Activated T-cell treated with anti-CD3 and anti-CD28 coated beads, Interleukin-2, amount 50 U/mL, for 24 hours (primary cell): Measurements from ENCODE around the gene RSKR.
A peak's percentile ranks its signal among the peaks of the same experiment; 100 is the strongest.
"Not testable (repeated sequence)": the region's sequence is repeated elsewhere in the genome, so short reads cannot be mapped to it uniquely, and the experiment has no call there.

Experiments used
- DNase-seq: peaks from one replicate; pipeline ENCODE4 v3.0.0-alpha.2; 2020
- H3K27ac Mint-ChIP-seq: 2 replicates; pipeline ENCODE4 v1.8.0; 2020; ENCODE audit warnings: mild to moderate bottlenecking, mixed read lengths
- H3K27me3 Mint-ChIP-seq: 2 replicates; pipeline ENCODE4 v1.8.0; 2020; ENCODE audit warnings: mixed read lengths
- H3K36me3 Mint-ChIP-seq: 2 replicates; pipeline ENCODE4 v1.8.0; 2020; ENCODE audit warnings: low read depth, mixed read lengths
- H3K4me1 Mint-ChIP-seq: 2 replicates; pipeline ENCODE4 v1.8.0; 2020; ENCODE audit warnings: low read depth, mixed read lengths
- H3K4me3 Mint-ChIP-seq: 2 replicates; pipeline ENCODE4 v1.8.0; 2020; ENCODE audit warnings: mild to moderate bottlenecking, moderate library complexity, mixed read lengths
- H3K9me3 Mint-ChIP-seq: 2 replicates; pipeline ENCODE4 v1.8.0; 2020; ENCODE audit warnings: mixed read lengths

RSKR gene

GRCh38 chr17:28610376-28610775 lies 3.6 kb downstream of the RSKR start:
- Mint-ChIP-seq H3K27ac (peak overlapping the region; percentile 63), H3K9me3 (no peaks in the 10 kb centered on the region), H3K27me3 (no peaks in the 10 kb centered on the region), H3K4me1 (no peaks in the 10 kb centered on the region), H3K36me3 (peaks cover 91% of the 10 kb centered on the region), H3K4me3 (no peak overlapping the region)
- no peak for DNase-seq

GRCh38 chr17:28604031-28604430 lies 10.0 kb downstream of the RSKR start:
- H3K27ac Mint-ChIP-seq, DNase-seq, H3K9me3 Mint-ChIP-seq, H3K27me3 Mint-ChIP-seq, H3K4me3 Mint-ChIP-seq: not testable (repeated sequence)
- Mint-ChIP-seq H3K36me3 (peaks cover 52% of the 10 kb centered on the region), H3K4me1 (peaks cover 11% of the 10 kb centered on the region)

- Mint-ChIP-seq H3K4me3 (peak overlapping the region; percentile 91), H3K9me3 (no peaks in the 10 kb centered on the region), H3K27me3 (no peaks in the 10 kb centered on the region), H3K36me3 (peaks cover 48% of the 10 kb centered on the region), H3K27ac (peak overlapping the region; percentile 94), H3K4me1 (peaks cover 23% of the 10 kb centered on the region)
- no peak for DNase-seq
Measured at GRCh38 chr17:28599311-28600184, 14.4 kb downstream of the RSKR start.

GRCh38 chr17:28598799-28599310 lies 15.1 kb downstream of the RSKR start, which contains the start of gene SPAG5:
Gene SPAG5, minus strand, starts transcription at chr17:28599025. Its CDS starts 79 bp downstream, at chr17:28598946.
- peaks cover 23% of the 10 kb centered on the region for H3K4me1 Mint-ChIP-seq
- no peaks in the 10 kb centered on the region for H3K27me3 Mint-ChIP-seq
- peak within 1 kb of the TSS; percentile 94 for H3K27ac Mint-ChIP-seq
- peak; percentile 95 for DNase-seq
- peak within 1 kb of the TSS; percentile 91 for H3K4me3 Mint-ChIP-seq
- H3K9me3 Mint-ChIP-seq = no peaks in the 10 kb centered on the region
- H3K36me3 Mint-ChIP-seq = peaks cover 48% of the 10 kb centered on the region

- Mint-ChIP-seq H3K27me3 (no peaks in the 10 kb centered on the region), H3K36me3 (peaks cover 46% of the 10 kb centered on the region), H3K4me1 (peaks cover 23% of the 10 kb centered on the region), H3K27ac (peak overlapping the region; percentile 94), H3K4me3 (peak overlapping the region; percentile 91), H3K9me3 (no peaks in the 10 kb centered on the region)
- DNase-seq = no peak
Measured at GRCh38 chr17:28598389-28598788, 15.6 kb downstream of the RSKR start.

- Mint-ChIP-seq H3K9me3 (no peaks in the 10 kb centered on the region), H3K27ac (peak overlapping the region; percentile 94), H3K4me1 (peaks cover 23% of the 10 kb centered on the region), H3K36me3 (peaks cover 48% of the 10 kb centered on the region), H3K4me3 (peak overlapping the region; percentile 91), H3K27me3 (no peaks in the 10 kb centered on the region)
- DNase-seq = no peak
Measured at GRCh38 chr17:28597606-28598383, 16.2 kb downstream of the RSKR start.

- Mint-ChIP-seq H3K4me3 (no peak overlapping the region), H3K36me3 (peaks cover 72% of the 10 kb centered on the region), H3K4me1 (peaks cover 1% of the 10 kb centered on the region), H3K9me3 (no peaks in the 10 kb centered on the region), H3K27me3 (no peaks in the 10 kb centered on the region), H3K27ac (no peak overlapping the region)
- no peak for DNase-seq
Measured at GRCh38 chr17:28592260-28592659, 21.7 kb downstream of the RSKR start.

- H3K9me3 Mint-ChIP-seq = no peaks in the 10 kb centered on the region
- no peak overlapping the region for H3K27ac Mint-ChIP-seq
- no peaks in the 10 kb centered on the region for H3K27me3 Mint-ChIP-seq
- peaks cover 28% of the 10 kb centered on the region for H3K36me3 Mint-ChIP-seq
- H3K4me3 Mint-ChIP-seq = no peak overlapping the region
- no peak for DNase-seq
- no peaks in the 10 kb centered on the region for H3K4me1 Mint-ChIP-seq
Measured at GRCh38 chr17:28585851-28586250, 28.1 kb downstream of the RSKR start.

- H3K9me3 Mint-ChIP-seq = no peaks in the 10 kb centered on the region
- no peaks in the 10 kb centered on the region for H3K27me3 Mint-ChIP-seq
- no peak overlapping the region for H3K27ac Mint-ChIP-seq
- no peak for DNase-seq
- H3K4me1 Mint-ChIP-seq = peaks cover 11% of the 10 kb centered on the region
- peaks cover 33% of the 10 kb centered on the region for H3K36me3 Mint-ChIP-seq
- H3K4me3 Mint-ChIP-seq = no peak overlapping the region
Measured at GRCh38 chr17:28584434-28584833, 29.6 kb downstream of the RSKR start.

- Mint-ChIP-seq H3K27ac (no peak overlapping the region), H3K36me3 (peaks cover 33% of the 10 kb centered on the region), H3K4me3 (no peak overlapping the region), H3K9me3 (no peaks in the 10 kb centered on the region), H3K4me1 (peaks cover 16% of the 10 kb centered on the region), H3K27me3 (no peaks in the 10 kb centered on the region)
- DNase-seq = no peak
Measured at GRCh38 chr17:28582513-28582912, 31.5 kb downstream of the RSKR start.

GRCh38 chr17:28580959-28581358 lies 33.0 kb downstream of the RSKR start:
- no peaks in the 10 kb centered on the region for H3K27me3 Mint-ChIP-seq
- H3K9me3 Mint-ChIP-seq = no peaks in the 10 kb centered on the region
- peaks cover 47% of the 10 kb centered on the region for H3K36me3 Mint-ChIP-seq
- no peak for DNase-seq
- H3K27ac Mint-ChIP-seq = no peak overlapping the region
- no peak overlapping the region for H3K4me3 Mint-ChIP-seq
- H3K4me1 Mint-ChIP-seq = peaks cover 28% of the 10 kb centered on the region

- DNase-seq = no peak
- H3K4me1 Mint-ChIP-seq = peaks cover 31% of the 10 kb centered on the region
Measured at GRCh38 chr17:28579526-28579925, 34.5 kb downstream of the RSKR start.

GRCh38 chr17:28578246-28579195 lies 35.5 kb downstream of the RSKR start:
- Mint-ChIP-seq H3K4me3 (peak overlapping the region; percentile 9), H3K4me1 (peaks cover 31% of the 10 kb centered on the region), H3K9me3 (no peaks in the 10 kb centered on the region), H3K36me3 (peaks cover 63% of the 10 kb centered on the region), H3K27me3 (no peaks in the 10 kb centered on the region), H3K27ac (peak overlapping the region; percentile 83)
- DNase-seq = no peak

More at GRCh38 chr17:28579526-28579925, 34.5 kb downstream of the RSKR start:
- peak overlapping the region; percentile 83 for H3K27ac Mint-ChIP-seq
- H3K9me3 Mint-ChIP-seq = no peaks in the 10 kb centered on the region
- no peak overlapping the region for H3K4me3 Mint-ChIP-seq
- H3K36me3 Mint-ChIP-seq = peaks cover 53% of the 10 kb centered on the region
- no peaks in the 10 kb centered on the region for H3K27me3 Mint-ChIP-seq

- Mint-ChIP-seq H3K36me3 (peaks cover 66% of the 10 kb centered on the region), H3K27ac (no peak overlapping the region), H3K9me3 (no peaks in the 10 kb centered on the region), H3K27me3 (no peaks in the 10 kb centered on the region), H3K4me1 (peaks cover 36% of the 10 kb centered on the region), H3K4me3 (no peak overlapping the region)
- DNase-seq = no peak
Measured at GRCh38 chr17:28577466-28577824, 36.5 kb downstream of the RSKR start.
